Osteoblast (primary cell): ENCODE data around the gene EFHC1. TPM values are rescaled to one million over a fixed set of nuclear protein-coding genes. Genes with fewer than 3 reads are reported as not detected.
"Not testable (repeated sequence)": the region's sequence is repeated elsewhere in the genome, so short reads cannot be mapped to it uniquely, and the experiment has no call there.

ENCODE experiments used
- DNase-seq: peaks from one replicate; pipeline ENCODE4 v3.0.0; 2011; ENCODE audit warnings: low spot score, mixed read lengths; ENCODE audit not compliant: insufficient read length; ENCODE audit errors: missing footprints
- H2AFZ ChIP-seq: 2 replicates; pipeline ENCODE4 v1.6.0; 2011; ENCODE audit warnings: mild to moderate bottlenecking, low read length
- H3K27ac ChIP-seq: 2 replicates; pipeline ENCODE4 v1.5.1; 2011; ENCODE audit warnings: mild to moderate bottlenecking, low read depth, low read length, moderate library complexity
- H3K27me3 ChIP-seq: 2 replicates; pipeline ENCODE4 v1.6.0; 2012; ENCODE audit warnings: mild to moderate bottlenecking, control low read depth, inconsistent platforms, low read length, moderate library complexity; ENCODE audit not compliant: insufficient read depth
- H3K36me3 ChIP-seq: 2 replicates; pipeline ENCODE4 v1.5.1; 2011; ENCODE audit warnings: mild to moderate bottlenecking, low read length, control low read depth, moderate library complexity; ENCODE audit not compliant: insufficient read depth
- H3K4me1 ChIP-seq: 2 replicates; pipeline ENCODE4 v1.5.1; 2011; ENCODE audit warnings: mild to moderate bottlenecking, low read length, control low read depth, moderate library complexity; ENCODE audit not compliant: insufficient read depth
- H3K4me2 ChIP-seq: 2 replicates; pipeline ENCODE4 v1.6.0; 2011; ENCODE audit warnings: mild to moderate bottlenecking, low read length; ENCODE audit not compliant: insufficient read depth
- H3K4me3 ChIP-seq: fragments of 200-600 bp; sonication (generic); 3 replicates; pipeline ENCODE4 v1.5.1; 2012; ENCODE audit warnings: mild to moderate bottlenecking, low read length, inconsistent platforms; ENCODE audit not compliant: insufficient read depth
- H3K79me2 ChIP-seq: 2 replicates; pipeline ENCODE4 v1.6.0; 2012; ENCODE audit warnings: mild to moderate bottlenecking, low read length, control low read depth, inconsistent platforms; ENCODE audit not compliant: insufficient read depth
- H3K9me3 ChIP-seq: 2 replicates; pipeline ENCODE4 v1.5.1; 2011; ENCODE audit warnings: low read depth, low read length, control low read depth
- H4K20me1 ChIP-seq: 2 replicates; pipeline ENCODE4 v1.6.0; 2012; ENCODE audit warnings: mild to moderate bottlenecking, low read length, control low read depth; ENCODE audit not compliant: insufficient read depth
- CTCF ChIP-seq: IDR thresholded peaks from 2 replicates; pipeline ENCODE4 v1.5.1; 2011; ENCODE audit warnings: mild to moderate bottlenecking, low read depth, low read length, moderate library complexity; ENCODE audit errors: extremely low read depth
- total RNA-seq: library from RNA; depleted of rRNA; stranded (reverse); fragments of >200 nt; gene quantifications from 2 replicates; pipeline ENCODE4 v1.2.3, GENCODE V29; 2012

EFHC1 gene
- total RNA-seq, 1 donor, result 31.1 TPM

DNA sequence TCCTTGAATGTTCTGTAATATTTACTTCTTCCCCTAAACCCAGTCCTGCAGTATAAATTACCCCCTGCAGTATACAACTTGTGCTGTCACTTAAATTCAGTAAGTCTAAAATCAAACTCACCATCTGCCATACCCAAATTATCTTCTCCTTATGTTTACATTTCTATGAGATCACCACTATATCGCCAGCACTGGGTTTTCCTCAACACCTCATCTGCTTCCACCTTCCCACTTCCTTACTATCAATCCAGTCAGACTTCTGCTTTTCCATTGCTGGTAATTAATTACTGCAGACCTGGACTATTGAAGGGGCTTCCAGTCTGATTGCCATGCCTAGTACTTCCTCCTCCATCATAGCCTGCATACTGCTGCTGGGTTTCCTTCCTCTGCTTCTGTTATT lies 15.2 kb downstream of the EFHC1 start:
- Histone ChIP-seq H2AFZ (no peak overlapping the region), H4K20me1 (no peaks in the 10 kb centered on the region), H3K27me3 (no peaks in the 10 kb centered on the region), H3K27ac (no peak overlapping the region), H3K36me3 (peaks cover 6% of the 10 kb centered on the region), H3K4me1 (no peaks in the 10 kb centered on the region), H3K9me3 (no peaks in the 10 kb centered on the region), H3K4me3 (no peak overlapping the region), H3K4me2 (no peak overlapping the region), H3K79me2 (peaks cover 8% of the 10 kb centered on the region)
- no peak for DNase-seq
- TF ChIP-seq CTCF, result no peak

DNA sequence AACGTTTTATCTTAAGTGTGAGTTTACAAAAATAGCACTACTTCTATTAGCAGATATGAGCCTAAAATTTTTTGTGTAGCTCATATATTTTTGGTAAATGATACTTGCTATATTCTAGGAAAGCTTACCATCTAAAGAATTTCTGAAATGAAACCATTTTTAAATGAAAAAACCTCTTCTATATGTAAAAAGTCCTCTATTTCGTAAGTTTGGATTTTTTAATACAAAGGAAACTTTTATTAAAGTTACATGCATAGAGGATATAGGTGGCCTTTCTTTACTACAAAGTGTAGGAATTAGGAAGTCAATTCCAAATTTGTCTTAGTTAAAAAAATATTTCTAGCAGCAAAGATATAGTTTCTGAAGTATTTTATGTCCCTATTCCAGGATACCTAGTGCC lies 18.8 kb downstream of the EFHC1 start:
- no peak overlapping the region for H3K4me3 ChIP-seq
- no peak for TF ChIP-seq CTCF
- no peak for DNase-seq
- no peaks in the 10 kb centered on the region for H4K20me1 ChIP-seq
- no peaks in the 10 kb centered on the region for H3K9me3 ChIP-seq
- no peak overlapping the region for H3K4me2 ChIP-seq
- no peaks in the 10 kb centered on the region for H3K79me2 ChIP-seq
- H2AFZ ChIP-seq, result no peak overlapping the region
- peaks cover 4% of the 10 kb centered on the region for H3K36me3 ChIP-seq
- no peaks in the 10 kb centered on the region for H3K4me1 ChIP-seq
- no peak overlapping the region for H3K27ac ChIP-seq
- no peaks in the 10 kb centered on the region for H3K27me3 ChIP-seq

DNA sequence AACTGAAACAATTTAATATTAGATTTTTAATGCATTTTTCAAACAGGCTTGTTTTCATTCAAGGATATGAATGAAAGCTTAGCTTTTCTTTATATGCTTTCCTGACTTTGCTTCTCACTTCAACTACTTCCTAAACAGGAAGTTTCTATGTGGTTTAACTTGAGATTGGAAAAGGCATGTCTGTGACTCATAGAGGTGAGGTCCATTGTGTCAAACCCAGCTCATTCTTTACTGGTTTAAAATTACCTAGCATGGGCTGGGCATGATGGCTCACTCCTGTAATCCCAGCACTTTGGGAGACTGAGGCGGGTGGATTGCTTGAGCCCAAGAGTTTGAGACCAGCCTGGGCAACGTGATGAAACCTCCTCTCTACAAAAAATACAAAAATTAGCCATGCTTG lies 34.4 kb downstream of the EFHC1 start:
- H3K79me2 ChIP-seq, result no peaks in the 10 kb centered on the region
- no peaks in the 10 kb centered on the region for H4K20me1 ChIP-seq
- H3K27me3 ChIP-seq, result no peaks in the 10 kb centered on the region
- no peaks in the 10 kb centered on the region for H3K4me1 ChIP-seq
- no peak for DNase-seq
- peaks cover 2% of the 10 kb centered on the region for H3K36me3 ChIP-seq
- no peak overlapping the region for H2AFZ ChIP-seq
- no peak overlapping the region for H3K27ac ChIP-seq
- H3K9me3 ChIP-seq, result no peaks in the 10 kb centered on the region
- no peak overlapping the region for H3K4me3 ChIP-seq
- TF ChIP-seq CTCF, result no peak
- no peak overlapping the region for H3K4me2 ChIP-seq

- TF ChIP-seq CTCF, result no peak
- H3K36me3 ChIP-seq, result no peaks in the 10 kb centered on the region
- no peaks in the 10 kb centered on the region for H3K4me1 ChIP-seq
- no peak overlapping the region for H3K4me3 ChIP-seq
- no peaks in the 10 kb centered on the region for H3K79me2 ChIP-seq
- no peaks in the 10 kb centered on the region for H3K27me3 ChIP-seq
- H3K9me3 ChIP-seq, result no peaks in the 10 kb centered on the region
- H3K27ac ChIP-seq, result no peak overlapping the region
- no peak overlapping the region for H2AFZ ChIP-seq
- H3K4me2 ChIP-seq, result no peak overlapping the region
- no peaks in the 10 kb centered on the region for H4K20me1 ChIP-seq
- no peak for DNase-seq
Measured at GRCh38 chr6:52457096-52457495, 37.0 kb downstream of the EFHC1 start.

GRCh38 chr6:52461194-52461593 lies 41.1 kb downstream of the EFHC1 start:
- H3K79me2 ChIP-seq, H3K4me3 ChIP-seq, H4K20me1 ChIP-seq, H3K27ac ChIP-seq, DNase-seq, H3K4me1 ChIP-seq, H2AFZ ChIP-seq, H3K36me3 ChIP-seq, H3K9me3 ChIP-seq, H3K27me3 ChIP-seq, H3K4me2 ChIP-seq: not testable (repeated sequence)
